ENCODE data around the gene RCN2. TPM values are rescaled to one million over a fixed set of nuclear protein-coding genes. Genes with fewer than 3 reads are reported as not detected.
A peak's percentile ranks its signal among the peaks of the same experiment; 100 is the strongest.

The RCN2 gene
- total RNA-seq, 1 donor from 2014 or later: 25.0 TPM

DNA sequence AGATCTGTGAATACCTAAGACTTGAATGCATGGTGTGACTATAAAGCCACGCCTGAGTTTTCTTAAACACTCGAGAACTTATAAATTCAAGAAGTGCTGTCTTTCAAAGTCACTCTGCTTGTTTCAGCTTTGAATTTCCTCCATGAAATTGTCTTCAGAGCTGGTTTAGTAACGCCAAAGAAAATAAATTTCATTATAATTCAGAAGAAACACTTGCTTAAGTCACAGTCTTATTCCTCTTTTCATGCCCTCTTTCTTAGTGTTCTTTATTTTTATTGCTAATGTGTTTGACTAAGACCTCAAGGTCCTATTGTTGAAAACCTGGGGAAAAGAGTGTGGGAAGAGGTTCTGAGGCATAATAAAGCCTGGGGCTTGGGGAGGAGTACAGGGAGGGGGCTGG lies 3.3 kb upstream of the RCN2 start:
- no peak for ATAC-seq (ENCODE audit: low read depth)
- DNase-seq: no peak
- Mint-ChIP-seq H3K27ac (no peak overlapping the region), H3K36me3 (ENCODE audit: low read depth) (peaks cover 2% of the 10 kb centered on the region), H3K4me3 (no peak overlapping the region), H3K4me1 (peaks cover 20% of the 10 kb centered on the region), H3K9me3 (no peaks in the 10 kb centered on the region), H3K27me3 (no peaks in the 10 kb centered on the region)
- ChIA-PET CTCF (no interaction called here), POLR2A (no interaction called here)
- intact Hi-C loops (cut with micrococcal nuclease): no loop called here
- no peak for TF ChIP-seq CTCF (IDR thresholded peaks at IDR 0.05)

DNA sequence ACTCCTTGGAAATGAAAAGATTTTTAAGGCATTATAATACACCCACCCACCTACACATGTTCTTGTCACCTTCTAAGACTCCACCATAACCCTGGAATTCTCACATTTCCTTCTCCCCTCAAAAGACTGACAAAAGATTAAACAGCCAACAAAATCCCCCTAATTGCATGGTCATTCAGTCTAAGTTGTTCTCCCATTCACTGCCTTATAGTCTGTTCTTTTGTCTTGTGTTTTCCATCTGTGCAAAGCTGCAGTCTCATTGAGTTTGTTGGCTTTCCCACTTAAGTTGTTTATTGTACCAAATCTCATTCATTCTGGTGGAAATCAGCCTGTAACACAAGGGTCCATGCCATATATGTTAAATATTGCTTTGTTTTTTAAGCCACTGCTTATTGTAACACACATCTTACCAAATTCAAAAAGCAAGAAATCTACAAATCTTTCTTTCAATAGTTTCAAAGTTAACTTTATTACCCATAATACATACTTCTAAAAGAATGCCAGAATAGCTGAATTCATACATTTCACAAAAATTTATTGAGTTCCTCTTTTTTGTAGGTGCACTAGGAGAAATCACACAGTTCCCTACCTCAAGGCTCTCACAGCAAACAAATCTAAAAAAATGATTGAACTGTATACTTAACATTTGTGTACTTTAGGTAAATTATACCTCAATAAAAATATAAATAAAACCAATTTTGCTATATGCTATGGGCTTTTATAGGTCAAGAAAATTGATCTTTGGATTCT lies 2.4 kb upstream of the RCN2 start:
- no peak for DNase-seq
- ChIA-PET POLR2A (no interaction called here), CTCF (no interaction called here)
- H3K4me3 Mint-ChIP-seq: no peak overlapping the region
- no peaks in the 10 kb centered on the region for H3K9me3 Mint-ChIP-seq
- no peak for TF ChIP-seq CTCF (IDR thresholded peaks at IDR 0.05)
- H3K27ac Mint-ChIP-seq: no peak overlapping the region
- peaks cover 23% of the 10 kb centered on the region for H3K4me1 Mint-ChIP-seq
- intact Hi-C loops (cut with micrococcal nuclease): no loop called here
- ATAC-seq (ENCODE audit: low read depth): no peak
- no peaks in the 10 kb centered on the region for H3K27me3 Mint-ChIP-seq
- H3K36me3 Mint-ChIP-seq (ENCODE audit: low read depth): peaks cover 7% of the 10 kb centered on the region

DNA sequence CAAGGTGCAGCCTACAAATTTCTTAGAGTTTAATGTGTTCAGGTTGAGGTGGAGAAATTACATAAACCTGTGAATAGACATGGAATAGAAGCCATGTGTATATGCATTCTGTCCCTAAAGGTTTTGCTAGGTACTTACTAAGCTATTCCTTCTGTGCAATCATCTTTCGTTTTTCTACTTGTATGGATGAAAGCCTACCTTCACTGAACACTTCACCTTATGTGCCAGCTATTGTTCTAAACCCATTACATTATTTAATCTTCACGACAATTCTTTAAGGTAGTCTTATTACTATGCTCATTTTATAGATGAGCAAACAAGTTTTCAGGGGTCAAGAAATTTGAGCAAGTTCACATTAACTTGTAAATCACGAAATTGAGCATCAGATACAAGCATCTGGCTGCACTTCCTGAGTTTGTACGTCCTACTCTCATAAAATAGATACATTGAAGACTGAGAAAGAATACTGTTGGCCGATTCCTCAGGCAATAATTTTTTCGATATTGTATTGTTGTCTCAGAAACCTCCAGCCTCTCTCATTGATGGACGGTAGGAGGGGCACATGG lies 635 bp upstream of the RCN2 start:
- no peaks in the 10 kb centered on the region for H3K27me3 Mint-ChIP-seq
- ATAC-seq (ENCODE audit: low read depth) (no peak), DNase-seq (no peak)
- ChIA-PET POLR2A (interaction anchor here (1.1 to 2.3 kb wide), 8 partner anchors 9 to 490 kb away, joined by 3 to 27 read pairs (median 8); partner anchors contain the start of genes PSTPIP1 and SCAPER), CTCF (interaction anchor here (1.6 kb wide), 1 partner anchor 100 kb away, joined by 5 read pairs; no protein-coding TSS in a partner anchor)
- no peaks in the 10 kb centered on the region for H3K9me3 Mint-ChIP-seq
- intact Hi-C loops (cut with micrococcal nuclease): loop anchor here (1.0 to 10.0 kb wide), 5 partner anchors 26 to 616 kb away; partner anchors contain the start of genes ETFA, HMG20A, PEAK1 and PSTPIP1
- peaks cover 15% of the 10 kb centered on the region for H3K36me3 Mint-ChIP-seq (ENCODE audit: low read depth)
- H3K4me1 Mint-ChIP-seq: peaks cover 36% of the 10 kb centered on the region
- H3K4me3 Mint-ChIP-seq: peak overlapping the region; percentile 90
- no peak for TF ChIP-seq CTCF (IDR thresholded peaks at IDR 0.05)
- H3K27ac Mint-ChIP-seq: peak overlapping the region; percentile 93

DNA sequence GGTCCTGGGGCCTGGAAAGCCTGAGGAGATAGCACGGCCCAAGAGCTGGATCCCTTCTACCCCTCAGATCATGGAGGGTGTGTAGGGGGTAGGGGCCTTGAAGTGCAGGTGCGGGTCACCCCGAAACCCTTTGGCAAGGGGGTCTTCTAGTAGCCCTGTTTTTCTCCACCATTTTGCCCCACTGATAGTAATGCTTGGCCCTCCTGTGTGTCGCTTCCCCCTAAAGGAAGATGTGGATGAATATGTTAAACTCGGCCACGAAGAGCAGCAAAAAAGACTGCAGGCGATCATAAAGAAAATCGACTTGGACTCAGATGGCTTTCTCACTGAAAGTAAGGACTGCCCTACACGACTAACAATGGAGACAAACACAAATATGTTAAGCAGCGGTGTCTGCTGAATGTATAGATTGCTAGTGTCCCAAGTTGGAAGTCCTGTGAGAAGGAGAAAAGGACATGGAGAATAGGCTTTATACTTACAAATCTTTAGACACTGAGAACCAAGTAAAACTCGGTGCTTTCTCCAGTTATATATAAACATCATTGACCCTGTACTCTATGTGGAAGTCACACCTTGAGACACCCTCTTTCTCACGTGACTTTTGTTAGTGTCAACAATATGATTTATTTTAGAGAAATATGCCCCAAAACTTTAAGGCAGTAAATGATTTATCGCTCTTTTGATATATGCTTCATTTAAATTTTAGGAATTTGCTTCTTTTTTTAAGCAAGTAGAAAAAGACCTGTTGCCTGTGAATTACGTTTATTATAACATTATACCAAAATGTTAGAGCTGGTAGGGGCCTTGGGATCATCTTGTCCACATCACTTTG lies 802 bp downstream of the RCN2 start:
- Mint-ChIP-seq H3K27ac (peak overlapping the region; percentile 76), H3K4me1 (peaks cover 48% of the 10 kb centered on the region), H3K36me3 (ENCODE audit: low read depth) (peaks cover 24% of the 10 kb centered on the region), H3K27me3 (no peaks in the 10 kb centered on the region), H3K4me3 (peak overlapping the region; percentile 90), H3K9me3 (no peaks in the 10 kb centered on the region)
- ChIA-PET CTCF (interaction anchor here (1.4 to 1.6 kb wide), 2 partner anchors 63 to 99 kb away, joined by 4 to 5 read pairs; no protein-coding TSS in a partner anchor), POLR2A (interaction anchor here (1.3 to 2.3 kb wide), 4 partner anchors 27 to 64 kb away, joined by 4 to 27 read pairs (median 10); partner anchors contain the start of genes PSTPIP1 and SCAPER)
- no peak for TF ChIP-seq CTCF (IDR thresholded peaks at IDR 0.05)
- intact Hi-C loops (cut with micrococcal nuclease): loop anchor here (5.0 to 10.0 kb wide), 2 partner anchors 140 to 618 kb away; partner anchors contain the start of genes ETFA and TSPAN3
- DNase-seq (no peak), ATAC-seq (ENCODE audit: low read depth) (no peak)

Data from activated B cell treated with CpG ODN at 0.5 μM for 24 hours (primary cell).